ENCODE data around the gene FBN1.
A peak's percentile ranks its signal among the peaks of the same experiment; 100 is the strongest.

GRCh38 chr15:48395521-48396011 is 249.9 kb downstream of the FBN1 start:
- peak in 2 of 4 donors; percentile 20 to 32 for TF ChIP-seq POLR2AphosphoS5 (IDR thresholded peaks at IDR 0.05)
- TF ChIP-seq, protein P1, sequence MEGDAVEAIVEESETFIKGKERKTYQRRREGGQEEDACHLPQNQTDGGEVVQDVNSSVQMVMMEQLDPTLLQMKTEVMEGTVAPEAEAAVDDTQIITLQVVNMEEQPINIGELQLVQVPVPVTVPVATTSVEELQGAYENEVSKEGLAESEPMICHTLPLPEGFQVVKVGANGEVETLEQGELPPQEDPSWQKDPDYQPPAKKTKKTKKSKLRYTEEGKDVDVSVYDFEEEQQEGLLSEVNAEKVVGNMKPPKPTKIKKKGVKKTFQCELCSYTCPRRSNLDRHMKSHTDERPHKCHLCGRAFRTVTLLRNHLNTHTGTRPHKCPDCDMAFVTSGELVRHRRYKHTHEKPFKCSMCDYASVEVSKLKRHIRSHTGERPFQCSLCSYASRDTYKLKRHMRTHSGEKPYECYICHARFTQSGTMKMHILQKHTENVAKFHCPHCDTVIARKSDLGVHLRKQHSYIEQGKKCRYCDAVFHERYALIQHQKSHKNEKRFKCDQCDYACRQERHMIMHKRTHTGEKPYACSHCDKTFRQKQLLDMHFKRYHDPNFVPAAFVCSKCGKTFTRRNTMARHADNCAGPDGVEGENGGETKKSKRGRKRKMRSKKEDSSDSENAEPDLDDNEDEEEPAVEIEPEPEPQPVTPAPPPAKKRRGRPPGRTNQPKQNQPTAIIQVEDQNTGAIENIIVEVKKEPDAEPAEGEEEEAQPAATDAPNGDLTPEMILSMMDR (IDR thresholded peaks at IDR 0.05), result no peak
- no peak for TF ChIP-seq POLR2A (IDR thresholded peaks at IDR 0.05)

Data from sigmoid colon (tissue), 4 donors.